IMR-90 (cell line): Measurements from ENCODE around the gene SPATA33.

ENCODE experiments used
- RFX5 ChIP-seq: IDR thresholded peaks from 2 replicates; pipeline ENCODE4 v1.8.0; 2012; ENCODE audit warnings: low read depth, mild to moderate bottlenecking, low read length, moderate library complexity
- TF ChIP-seq, protein P1 (sequence below): conservative IDR thresholded peaks from 2 replicates; pipeline ENCODE4 v1.5.1; 2012; ENCODE audit warnings: mild to moderate bottlenecking, low read depth, low read length, improper control_type of control experiment

- TF ChIP-seq, protein P1, sequence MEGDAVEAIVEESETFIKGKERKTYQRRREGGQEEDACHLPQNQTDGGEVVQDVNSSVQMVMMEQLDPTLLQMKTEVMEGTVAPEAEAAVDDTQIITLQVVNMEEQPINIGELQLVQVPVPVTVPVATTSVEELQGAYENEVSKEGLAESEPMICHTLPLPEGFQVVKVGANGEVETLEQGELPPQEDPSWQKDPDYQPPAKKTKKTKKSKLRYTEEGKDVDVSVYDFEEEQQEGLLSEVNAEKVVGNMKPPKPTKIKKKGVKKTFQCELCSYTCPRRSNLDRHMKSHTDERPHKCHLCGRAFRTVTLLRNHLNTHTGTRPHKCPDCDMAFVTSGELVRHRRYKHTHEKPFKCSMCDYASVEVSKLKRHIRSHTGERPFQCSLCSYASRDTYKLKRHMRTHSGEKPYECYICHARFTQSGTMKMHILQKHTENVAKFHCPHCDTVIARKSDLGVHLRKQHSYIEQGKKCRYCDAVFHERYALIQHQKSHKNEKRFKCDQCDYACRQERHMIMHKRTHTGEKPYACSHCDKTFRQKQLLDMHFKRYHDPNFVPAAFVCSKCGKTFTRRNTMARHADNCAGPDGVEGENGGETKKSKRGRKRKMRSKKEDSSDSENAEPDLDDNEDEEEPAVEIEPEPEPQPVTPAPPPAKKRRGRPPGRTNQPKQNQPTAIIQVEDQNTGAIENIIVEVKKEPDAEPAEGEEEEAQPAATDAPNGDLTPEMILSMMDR: no peak
- no peak for TF ChIP-seq RFX5
Measured at GRCh38 chr16:89688395-89688794, 30.8 kb downstream of the SPATA33 start.
